ENCODE results near the gene KCNH1. TPM values are rescaled to one million over a fixed set of nuclear protein-coding genes. Genes with fewer than 3 reads are reported as not detected.

KCNH1 gene
- total and polyA plus RNA-seq, 3 experiments from 2014 or later, result not detected

GRCh38 chr1:210728437-210729149 lies 405.4 kb downstream of the KCNH1 start:
- H3K9me3 ChIP-seq (ENCODE audit: low read length), result no peaks in the 10 kb centered on the region
- peaks cover 3 to 9% of the 10 kb centered on the region in 2 donors for H3K27me3 Mint-ChIP-seq
- no peak overlapping the region for H3K27ac Mint-ChIP-seq
- no peaks in the 10 kb centered on the region for H3K36me3 Mint-ChIP-seq
- CTCF ChIA-PET, result no interaction called here
- no peak overlapping the region for H3K27ac ChIP-seq (ENCODE audit: low read depth, low read length)
- H3K4me1 ChIP-seq (ENCODE audit: insufficient read depth, low read length), result no peaks in the 10 kb centered on the region
- POLR2A ChIA-PET, result no interaction called here
- H3K4me3 ChIP-seq (ENCODE audit: low read length), result no peak overlapping the region
- no peak for DNase-seq
- no peaks in the 10 kb centered on the region for H3K27me3 ChIP-seq (ENCODE audit: insufficient read depth, low read length, poor library complexity, severe bottlenecking)
- no peak overlapping the region for H3K4me3 Mint-ChIP-seq
- H3K36me3 ChIP-seq (ENCODE audit: insufficient read depth, low read length), result no peaks in the 10 kb centered on the region
- H3K9me3 Mint-ChIP-seq, result peaks cover 0 to 1% (median 0%) of the 10 kb centered on the region in 5 donors
- H3K4me1 Mint-ChIP-seq, result no peaks in the 10 kb centered on the region

- POLR2A ChIA-PET, result no interaction called here
- peaks cover 0 to 1% (median 0%) of the 10 kb centered on the region in 5 donors for H3K9me3 Mint-ChIP-seq
- peaks cover 0 to 8% of the 10 kb centered on the region in 2 donors for H3K27me3 Mint-ChIP-seq
- H3K27ac ChIP-seq (ENCODE audit: low read depth, low read length), result no peak overlapping the region
- no peaks in the 10 kb centered on the region for H3K27me3 ChIP-seq (ENCODE audit: insufficient read depth, low read length, poor library complexity, severe bottlenecking)
- DNase-seq, result no peak
- no peak overlapping the region for H3K4me3 ChIP-seq (ENCODE audit: low read length)
- H3K4me1 ChIP-seq (ENCODE audit: insufficient read depth, low read length), result no peaks in the 10 kb centered on the region
- no peak overlapping the region for H3K27ac Mint-ChIP-seq
- H3K4me3 Mint-ChIP-seq, result no peak overlapping the region
- no peaks in the 10 kb centered on the region for H3K4me1 Mint-ChIP-seq
- H3K9me3 ChIP-seq (ENCODE audit: low read length), result no peaks in the 10 kb centered on the region
- CTCF ChIA-PET, result no interaction called here
- no peaks in the 10 kb centered on the region for H3K36me3 Mint-ChIP-seq
- H3K36me3 ChIP-seq (ENCODE audit: insufficient read depth, low read length), result no peaks in the 10 kb centered on the region
Measured at GRCh38 chr1:210727709-210728108, 406.2 kb downstream of the KCNH1 start.

GRCh38 chr1:210726621-210727020 lies 407.3 kb downstream of the KCNH1 start:
- Histone ChIP-seq H3K4me1 (ENCODE audit: insufficient read depth, low read length) (no peaks in the 10 kb centered on the region), H3K36me3 (ENCODE audit: insufficient read depth, low read length) (no peaks in the 10 kb centered on the region), H3K27ac (ENCODE audit: low read depth, low read length) (no peak overlapping the region), H3K27me3 (ENCODE audit: insufficient read depth, low read length, poor library complexity, severe bottlenecking) (no peaks in the 10 kb centered on the region), H3K9me3 (ENCODE audit: low read length) (no peaks in the 10 kb centered on the region), H3K4me3 (ENCODE audit: low read length) (no peak overlapping the region)
- no peaks in the 10 kb centered on the region for H3K4me1 Mint-ChIP-seq
- no peaks in the 10 kb centered on the region for H3K36me3 Mint-ChIP-seq
- H3K9me3 Mint-ChIP-seq, result peaks cover 0 to 1% (median 0%) of the 10 kb centered on the region in 5 donors
- POLR2A ChIA-PET, result interaction anchor here (0.6 kb wide), 1 partner anchor 1211 kb away, joined by 3 read pairs; no protein-coding TSS in a partner anchor
- no peak overlapping the region for H3K27ac Mint-ChIP-seq
- CTCF ChIA-PET, result no interaction called here
- no peak overlapping the region for H3K4me3 Mint-ChIP-seq
- peaks cover 0 to 8% of the 10 kb centered on the region in 2 donors for H3K27me3 Mint-ChIP-seq
- DNase-seq, result peak in 1 of 5 donors; percentile 9

GRCh38 chr1:210724768-210725167 lies 409.2 kb downstream of the KCNH1 start:
- POLR2A ChIA-PET, result no interaction called here

GRCh38 chr1:210723646-210724045 lies 410.3 kb downstream of the KCNH1 start:
- no peak for DNase-seq
- Histone ChIP-seq H3K4me3 (ENCODE audit: low read length) (no peak overlapping the region), H3K4me1 (ENCODE audit: insufficient read depth, low read length) (no peaks in the 10 kb centered on the region), H3K27ac (ENCODE audit: low read depth, low read length) (no peak overlapping the region), H3K36me3 (ENCODE audit: insufficient read depth, low read length) (no peaks in the 10 kb centered on the region), H3K9me3 (ENCODE audit: low read length) (no peaks in the 10 kb centered on the region), H3K27me3 (ENCODE audit: insufficient read depth, low read length, poor library complexity, severe bottlenecking) (no peaks in the 10 kb centered on the region)
- Mint-ChIP-seq H3K4me1 (no peaks in the 10 kb centered on the region), H3K9me3 (peaks cover 0 to 1% (median 0%) of the 10 kb centered on the region in 5 donors), H3K4me3 (no peak overlapping the region), H3K36me3 (no peaks in the 10 kb centered on the region), H3K27ac (no peak overlapping the region), H3K27me3 (peaks cover 0 to 6% of the 10 kb centered on the region in 2 donors)
- CTCF ChIA-PET, result no interaction called here
- POLR2A ChIA-PET, result no interaction called here

More at GRCh38 chr1:210724768-210725167, 409.2 kb downstream of the KCNH1 start:
- H3K27me3 Mint-ChIP-seq, result peaks cover 0 to 5% of the 10 kb centered on the region in 2 donors
- H3K27ac Mint-ChIP-seq, result no peak overlapping the region
- H3K36me3 Mint-ChIP-seq, result no peaks in the 10 kb centered on the region
- no peaks in the 10 kb centered on the region for H3K4me1 Mint-ChIP-seq
- H3K27ac ChIP-seq (ENCODE audit: low read depth, low read length), result no peak overlapping the region
- DNase-seq, result no peak
- peaks cover 0 to 1% (median 0%) of the 10 kb centered on the region in 5 donors for H3K9me3 Mint-ChIP-seq
- no peak overlapping the region for H3K4me3 Mint-ChIP-seq
- no peaks in the 10 kb centered on the region for H3K9me3 ChIP-seq (ENCODE audit: low read length)
- H3K4me1 ChIP-seq (ENCODE audit: insufficient read depth, low read length), result no peaks in the 10 kb centered on the region
- CTCF ChIA-PET, result no interaction called here
- no peaks in the 10 kb centered on the region for H3K36me3 ChIP-seq (ENCODE audit: insufficient read depth, low read length)
- no peak overlapping the region for H3K4me3 ChIP-seq (ENCODE audit: low read length)
- H3K27me3 ChIP-seq (ENCODE audit: insufficient read depth, low read length, poor library complexity, severe bottlenecking), result no peaks in the 10 kb centered on the region

- Histone ChIP-seq H3K4me1 (ENCODE audit: insufficient read depth, low read length) (no peaks in the 10 kb centered on the region), H3K27me3 (ENCODE audit: insufficient read depth, low read length, poor library complexity, severe bottlenecking) (no peaks in the 10 kb centered on the region), H3K4me3 (ENCODE audit: low read length) (no peak overlapping the region), H3K36me3 (ENCODE audit: insufficient read depth, low read length) (no peaks in the 10 kb centered on the region), H3K9me3 (ENCODE audit: low read length) (no peaks in the 10 kb centered on the region), H3K27ac (ENCODE audit: low read depth, low read length) (no peak overlapping the region)
- peaks cover 0 to 6% of the 10 kb centered on the region in 2 donors for H3K27me3 Mint-ChIP-seq
- no peaks in the 10 kb centered on the region for H3K4me1 Mint-ChIP-seq
- ChIA-PET CTCF (no interaction called here), POLR2A (no interaction called here)
- H3K27ac Mint-ChIP-seq, result no peak overlapping the region
- no peaks in the 10 kb centered on the region for H3K36me3 Mint-ChIP-seq
- no peaks in the 10 kb centered on the region for H3K9me3 Mint-ChIP-seq
- DNase-seq, result no peak
- no peak overlapping the region for H3K4me3 Mint-ChIP-seq
Measured at GRCh38 chr1:210722410-210723081, 411.4 kb downstream of the KCNH1 start.

- Histone ChIP-seq H3K36me3 (ENCODE audit: insufficient read depth, low read length) (no peaks in the 10 kb centered on the region), H3K27ac (ENCODE audit: low read depth, low read length) (no peak overlapping the region), H3K4me3 (ENCODE audit: low read length) (no peak overlapping the region), H3K27me3 (ENCODE audit: insufficient read depth, low read length, poor library complexity, severe bottlenecking) (no peaks in the 10 kb centered on the region), H3K4me1 (ENCODE audit: insufficient read depth, low read length) (no peaks in the 10 kb centered on the region), H3K9me3 (ENCODE audit: low read length) (no peaks in the 10 kb centered on the region)
- H3K4me3 Mint-ChIP-seq, result no peak overlapping the region
- H3K9me3 Mint-ChIP-seq, result no peaks in the 10 kb centered on the region
- DNase-seq, result no peak
- POLR2A ChIA-PET, result no interaction called here
- H3K27me3 Mint-ChIP-seq, result peaks cover 0 to 2% of the 10 kb centered on the region in 2 donors
- H3K36me3 Mint-ChIP-seq, result no peaks in the 10 kb centered on the region
- CTCF ChIA-PET, result no interaction called here
- H3K4me1 Mint-ChIP-seq, result no peaks in the 10 kb centered on the region
- H3K27ac Mint-ChIP-seq, result no peak overlapping the region
Measured at GRCh38 chr1:210715072-210715471, 418.9 kb downstream of the KCNH1 start.

GRCh38 chr1:210711825-210712612 lies 421.9 kb downstream of the KCNH1 start:
- no peaks in the 10 kb centered on the region for H3K9me3 ChIP-seq (ENCODE audit: low read length)
- Mint-ChIP-seq H3K27ac (no peak overlapping the region), H3K9me3 (no peaks in the 10 kb centered on the region), H3K4me1 (no peaks in the 10 kb centered on the region), H3K36me3 (peaks cover 0 to 2% (median 0%) of the 10 kb centered on the region in 3 donors), H3K4me3 (no peak overlapping the region), H3K27me3 (no peaks in the 10 kb centered on the region)
- ChIA-PET CTCF (no interaction called here), POLR2A (no interaction called here)
- no peaks in the 10 kb centered on the region for H3K36me3 ChIP-seq (ENCODE audit: insufficient read depth, low read length)
- no peak overlapping the region for H3K27ac ChIP-seq (ENCODE audit: low read depth, low read length)
- no peak overlapping the region for H3K4me3 ChIP-seq (ENCODE audit: low read length)
- DNase-seq, result no peak
- H3K4me1 ChIP-seq (ENCODE audit: insufficient read depth, low read length), result no peaks in the 10 kb centered on the region
- no peaks in the 10 kb centered on the region for H3K27me3 ChIP-seq (ENCODE audit: insufficient read depth, low read length, poor library complexity, severe bottlenecking)

Measured in CD8-positive, alpha-beta memory T cell (primary cell).